Breast epithelium (tissue), 4 donors: Measurements from ENCODE around the gene TNFSF9. TPM values are rescaled to one million over a fixed set of nuclear protein-coding genes. Genes with fewer than 3 reads are reported as not detected.
A peak's percentile ranks its signal among the peaks of the same experiment; 100 is the strongest.
"Not testable (repeated sequence)": the region's sequence is repeated elsewhere in the genome, so short reads cannot be mapped to it uniquely, and the experiment has no call there.

Source experiments
- DNase-seq, 2 donors: peaks; one replicate each; pipeline ENCODE4 v3.0.0-alpha.2; 2019; ENCODE audit warnings: low spot score in 2 of 2
- H3K27ac ChIP-seq, 2 donors: fragments of 200-600 bp; sonication (generic) in 1 of 2; one replicate each; pipeline ENCODE4 v1.5.1; 2016 to 2019; ENCODE audit warnings: mild to moderate bottlenecking in 1 of 2
- H3K27me3 ChIP-seq, 2 donors: fragments of 200-600 bp; sonication (generic) in 1 of 2; one replicate each; pipeline versions ENCODE4 v1.5.1 to v1.6.0; 2017 to 2019; ENCODE audit warnings: control low read depth in 1 of 2, mild to moderate bottlenecking in 1 of 2
- H3K36me3 ChIP-seq: fragments of 200-600 bp; one replicate; pipeline ENCODE4 v1.5.1; 2019
- H3K4me1 ChIP-seq, 2 donors: fragments of 200-600 bp; sonication (generic); one replicate each; pipeline ENCODE4 v1.5.1; 2016 to 2019; ENCODE audit warnings: control low read depth in 1 of 2
- H3K4me3 ChIP-seq, 3 donors: fragments of 200-600 bp; sonication (generic); 1 replicate in 2 of 3; 2 replicates in 1 of 3; pipeline ENCODE4 v1.5.1; 2016 to 2019; ENCODE audit warnings: mild to moderate bottlenecking in 3 of 3, moderate library complexity in 2 of 3
- H3K9me3 ChIP-seq, 2 donors: fragments of 200-600 bp; sonication (generic) in 1 of 2; one replicate each; pipeline ENCODE4 v1.5.1; 2016 to 2019; ENCODE audit warnings: control low read depth in 1 of 2
- POLR2A ChIP-seq: fragments of 450-650 bp; IDR thresholded peaks from one replicate; pipeline ENCODE4 v1.6.1; 2016; ENCODE audit warnings: antibody characterized with exemption, mild to moderate bottlenecking, moderate library complexity
- POLR2AphosphoS5 ChIP-seq, 3 donors: sonication (generic); formaldehyde crosslinking; IDR thresholded peaks; one replicate each; pipeline ENCODE4 v1.6.1; 2017; ENCODE audit warnings: antibody characterized with exemption in 3 of 3
- intact Hi-C: fragments of 100-400 bp; cut with DNase I; formaldehyde crosslinking; loops from one replicate; pipeline ENCODE4 v1.15.1; 2023; ENCODE audit warnings: low total_unique reads
- total RNA-seq, 3 donors: library from RNA; depleted of rRNA; stranded (reverse); fragments of >200 nt; gene quantifications; one replicate each; pipeline ENCODE4 v1.1.0, GENCODE V29; 2016
- TF ChIP-seq, protein P1 (sequence below), 3 donors: fragments of 450-650 bp; IDR thresholded peaks; one replicate each; pipeline ENCODE4 v1.5.1; 2016 to 2017; ENCODE audit warnings: antibody characterized with exemption in 3 of 3, mild to moderate bottlenecking in 3 of 3, moderate library complexity in 3 of 3

The TNFSF9 gene
- total RNA-seq, 3 donors from 2014 or later = 0.33 to 1.6 (median 0.44) TPM

DNA sequence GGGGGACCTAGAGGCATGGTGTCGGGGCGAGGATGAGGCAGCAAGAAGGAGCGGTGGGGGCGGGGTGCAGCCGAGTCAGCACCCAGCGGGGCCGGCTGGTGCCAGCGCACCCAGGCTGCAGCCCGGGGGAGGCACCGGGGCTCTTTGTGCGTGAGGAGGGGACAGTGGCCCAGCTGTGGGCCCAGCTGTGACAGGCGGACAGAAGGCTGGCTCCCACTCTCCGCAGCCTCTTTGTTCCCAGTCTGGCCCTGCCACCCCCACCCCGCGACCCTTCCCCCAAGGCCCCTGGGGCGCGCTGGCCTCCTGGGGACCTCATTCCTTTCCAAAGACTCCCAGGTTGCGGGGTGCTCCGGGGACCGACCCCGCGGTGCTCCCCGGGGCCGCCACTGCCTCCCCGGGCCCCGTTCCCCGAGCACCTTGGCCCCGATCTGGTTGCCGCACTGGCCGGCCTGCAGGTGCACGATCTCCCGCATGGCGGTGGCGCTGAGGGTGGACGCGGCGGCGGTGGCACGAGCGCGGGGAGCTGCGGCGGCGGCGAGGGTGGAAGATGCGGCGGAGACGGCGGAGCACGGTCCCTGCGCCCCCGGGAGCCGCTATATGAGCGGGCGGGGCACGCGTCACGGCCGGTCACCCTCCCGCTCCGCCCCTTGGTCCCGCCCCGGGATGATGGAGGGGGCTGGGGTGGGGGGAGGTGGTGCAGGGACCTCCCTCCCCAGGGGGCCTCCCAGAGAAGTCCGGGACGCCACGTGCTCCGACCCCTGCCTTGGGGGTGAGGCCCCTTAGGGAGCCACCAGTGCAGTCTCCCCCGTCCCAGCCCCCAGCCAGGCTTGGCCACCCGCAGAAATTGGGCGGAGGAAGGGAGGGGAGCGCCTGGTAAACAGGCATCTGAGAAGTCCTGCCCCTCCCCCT is 28.8 kb upstream of the TNFSF9 start, which contains the start of gene TUBB4A:
TUBB4A (minus strand) TSS at position 570 of the 909 bp plus-strand sequence; CDS start at position 473, 97 bp downstream.
- Histone ChIP-seq H3K9me3 (no peaks in the 10 kb centered on the region), H3K4me3 (peak within 1 kb of the TSS; percentile 28 to 65 (median 40)), H3K36me3 (no peaks in the 10 kb centered on the region), H3K4me1 (peaks cover 4 to 6% of the 10 kb centered on the region in 2 donors), H3K27me3 (peaks cover 7 to 36% of the 10 kb centered on the region in 2 donors), H3K27ac (no peak within 1 kb of the TSS)
- no peak for DNase-seq
- TF ChIP-seq, protein P1, sequence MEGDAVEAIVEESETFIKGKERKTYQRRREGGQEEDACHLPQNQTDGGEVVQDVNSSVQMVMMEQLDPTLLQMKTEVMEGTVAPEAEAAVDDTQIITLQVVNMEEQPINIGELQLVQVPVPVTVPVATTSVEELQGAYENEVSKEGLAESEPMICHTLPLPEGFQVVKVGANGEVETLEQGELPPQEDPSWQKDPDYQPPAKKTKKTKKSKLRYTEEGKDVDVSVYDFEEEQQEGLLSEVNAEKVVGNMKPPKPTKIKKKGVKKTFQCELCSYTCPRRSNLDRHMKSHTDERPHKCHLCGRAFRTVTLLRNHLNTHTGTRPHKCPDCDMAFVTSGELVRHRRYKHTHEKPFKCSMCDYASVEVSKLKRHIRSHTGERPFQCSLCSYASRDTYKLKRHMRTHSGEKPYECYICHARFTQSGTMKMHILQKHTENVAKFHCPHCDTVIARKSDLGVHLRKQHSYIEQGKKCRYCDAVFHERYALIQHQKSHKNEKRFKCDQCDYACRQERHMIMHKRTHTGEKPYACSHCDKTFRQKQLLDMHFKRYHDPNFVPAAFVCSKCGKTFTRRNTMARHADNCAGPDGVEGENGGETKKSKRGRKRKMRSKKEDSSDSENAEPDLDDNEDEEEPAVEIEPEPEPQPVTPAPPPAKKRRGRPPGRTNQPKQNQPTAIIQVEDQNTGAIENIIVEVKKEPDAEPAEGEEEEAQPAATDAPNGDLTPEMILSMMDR (IDR thresholded peaks at IDR 0.05) = no peak
- TF ChIP-seq POLR2AphosphoS5 (IDR thresholded peaks at IDR 0.05) (no peak), POLR2A (no peak)
- intact Hi-C loops = no loop called here

GRCh38 chr19:6503407-6504201 is 27.2 kb upstream of the TNFSF9 start:
- intact Hi-C loops = no loop called here
- peaks cover 4 to 6% of the 10 kb centered on the region in 2 donors for H3K4me1 ChIP-seq
- H3K36me3 ChIP-seq = no peaks in the 10 kb centered on the region
- DNase-seq = no peak
- peaks cover 7 to 36% of the 10 kb centered on the region in 2 donors for H3K27me3 ChIP-seq
- no peaks in the 10 kb centered on the region for H3K9me3 ChIP-seq
- TF ChIP-seq POLR2AphosphoS5 (IDR thresholded peaks at IDR 0.05) (no peak), POLR2A (no peak)
- TF ChIP-seq, protein P1 (IDR thresholded peaks at IDR 0.05) = no peak
- no peak overlapping the region for H3K27ac ChIP-seq
- H3K4me3 ChIP-seq = no peak overlapping the region

GRCh38 chr19:6508028-6508771 is 22.6 kb upstream of the TNFSF9 start:
- H3K9me3 ChIP-seq, H3K4me1 ChIP-seq, H3K4me3 ChIP-seq, H3K27ac ChIP-seq, H3K27me3 ChIP-seq, intact Hi-C loops, H3K36me3 ChIP-seq, DNase-seq: not testable (repeated sequence)

DNA sequence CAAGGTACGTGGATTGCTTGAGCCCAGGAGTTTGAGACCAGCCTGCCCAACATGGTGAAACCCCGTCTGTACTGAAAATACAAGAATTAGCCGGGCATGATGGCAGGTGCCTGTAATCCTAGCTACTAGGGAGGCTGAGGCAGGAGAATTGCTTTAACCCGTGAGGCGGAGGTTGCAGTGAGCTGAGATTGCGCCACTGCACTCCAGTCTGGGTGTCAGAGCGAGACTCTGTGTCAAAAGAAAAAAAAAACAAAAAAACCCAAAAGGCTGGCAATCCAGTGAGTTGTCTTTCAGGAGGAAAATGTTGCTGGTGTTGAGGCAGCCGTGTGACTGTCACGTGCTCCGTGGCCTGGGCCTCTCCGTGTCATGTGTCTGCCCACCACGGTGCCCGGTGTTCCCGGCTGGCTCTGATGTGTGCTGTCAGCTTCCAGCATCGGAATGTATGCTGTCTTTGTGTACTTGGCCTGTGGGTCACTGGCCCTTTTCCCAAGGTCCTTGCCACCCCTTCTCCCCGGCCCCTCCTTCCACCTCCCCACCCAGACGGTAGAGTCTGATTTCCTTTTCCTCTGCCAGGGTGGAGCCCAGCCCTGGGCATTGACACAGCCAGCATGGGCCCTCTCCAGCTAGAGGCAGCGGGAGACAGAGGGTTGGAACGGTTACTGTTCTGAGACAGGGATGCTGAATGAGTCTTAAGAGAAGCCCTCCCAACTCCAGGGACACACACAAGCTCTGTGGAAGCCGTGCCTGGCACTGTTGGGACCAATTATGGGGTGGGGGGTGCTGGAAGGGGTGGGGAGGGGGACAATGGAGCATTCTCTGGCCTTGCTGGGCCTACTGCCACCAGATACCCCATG is 21.5 kb upstream of the TNFSF9 start:
- Histone ChIP-seq H3K36me3 (no peaks in the 10 kb centered on the region), H3K9me3 (no peaks in the 10 kb centered on the region), H3K27me3 (no peaks in the 10 kb centered on the region), H3K4me1 (no peaks in the 10 kb centered on the region), H3K27ac (no peak overlapping the region), H3K4me3 (no peak overlapping the region)
- intact Hi-C loops = no loop called here
- DNase-seq = no peak
- TF ChIP-seq POLR2A (no peak), POLR2AphosphoS5 (IDR thresholded peaks at IDR 0.05) (no peak)
- TF ChIP-seq, protein P1 (IDR thresholded peaks at IDR 0.05) = no peak
